Trophoblast cell (in vitro differentiated cells and primary cell): Measurements from ENCODE around the gene TTLL11.
"Not testable (repeated sequence)": the region's sequence is repeated elsewhere in the genome, so short reads cannot be mapped to it uniquely, and the experiment has no call there.

Experiments used
- DNase-seq, 2 donors: peaks; one replicate each; pipeline ENCODE4 v3.0.0-alpha.2; 2016
- H2AFZ ChIP-seq: 2 replicates; pipeline ENCODE4 v1.6.1; 2013; ENCODE audit warnings: low read length, moderate library complexity, mild to moderate bottlenecking; ENCODE audit not compliant: insufficient read depth, poor library complexity
- H2AK5ac ChIP-seq: 2 replicates; pipeline ENCODE4 v1.6.1; 2013; ENCODE audit warnings: mild to moderate bottlenecking, low read length
- H2BK120ac ChIP-seq: 2 replicates; pipeline ENCODE4 v1.6.1; 2013; ENCODE audit warnings: low read length, mild to moderate bottlenecking, moderate library complexity; ENCODE audit not compliant: insufficient read depth, poor library complexity
- H2BK12ac ChIP-seq: 2 replicates; pipeline ENCODE4 v1.6.1; 2013; ENCODE audit warnings: mild to moderate bottlenecking, low read length, moderate library complexity
- H2BK5ac ChIP-seq: 2 replicates; pipeline ENCODE4 v1.6.1; 2013; ENCODE audit warnings: low read length, low read depth, moderate library complexity, mild to moderate bottlenecking; ENCODE audit not compliant: poor library complexity
- H3K14ac ChIP-seq: 2 replicates; pipeline ENCODE4 v1.6.1; 2013; ENCODE audit warnings: mild to moderate bottlenecking, low read length
- H3K18ac ChIP-seq: 2 replicates; pipeline ENCODE4 v1.6.1; 2013; ENCODE audit warnings: mild to moderate bottlenecking, low read length
- H3K23ac ChIP-seq: 2 replicates; pipeline ENCODE4 v1.6.1; 2013; ENCODE audit warnings: low read length
- H3K27ac ChIP-seq: 2 replicates; pipeline ENCODE4 v1.5.1; 2013; ENCODE audit warnings: low read depth, mild to moderate bottlenecking, inconsistent platforms, low read length, moderate library complexity
- H3K27me3 ChIP-seq: 2 replicates; pipeline ENCODE4 v1.6.1; 2013; ENCODE audit warnings: inconsistent platforms, mild to moderate bottlenecking, low read length, moderate library complexity; ENCODE audit not compliant: insufficient read depth
- H3K36me3 ChIP-seq, 2 experiments: 1 replicate in 1 of 2; 2 replicates in 1 of 2; pipeline ENCODE4 v1.6.1; 2013; ENCODE audit warnings: low read length in 2 of 2, mild to moderate bottlenecking in 2 of 2, moderate library complexity in 1 of 2; ENCODE audit not compliant: insufficient read depth in 2 of 2, control insufficient read depth in 1 of 2
- H3K4ac ChIP-seq: 2 replicates; pipeline ENCODE4 v1.6.1; 2013; ENCODE audit warnings: low read depth, mild to moderate bottlenecking, low read length, moderate library complexity
- H3K4me1 ChIP-seq, 2 experiments: 1 replicate in 1 of 2; 2 replicates in 1 of 2; pipeline ENCODE4 v1.6.1; 2013; ENCODE audit warnings: low read length in 2 of 2, mild to moderate bottlenecking in 2 of 2, moderate library complexity in 1 of 2; ENCODE audit not compliant: insufficient read depth in 2 of 2, control insufficient read depth in 1 of 2
- H3K4me2 ChIP-seq: 2 replicates; pipeline ENCODE4 v1.6.1; 2013; ENCODE audit warnings: inconsistent platforms, mild to moderate bottlenecking, low read length, moderate library complexity
- H3K4me3 ChIP-seq: 2 replicates; pipeline ENCODE4 v1.5.1; 2013; ENCODE audit warnings: mild to moderate bottlenecking, low read depth, low read length, inconsistent platforms
- H3K79me1 ChIP-seq: one replicate; pipeline ENCODE4 v1.6.1; 2013; ENCODE audit warnings: low read length
- H3K79me2 ChIP-seq: 2 replicates; pipeline ENCODE4 v1.6.1; 2013; ENCODE audit warnings: low read length, mild to moderate bottlenecking; ENCODE audit not compliant: control insufficient read depth, insufficient read depth, poor library complexity
- H3K9ac ChIP-seq: 2 replicates; pipeline ENCODE4 v1.6.1; 2013; ENCODE audit warnings: mild to moderate bottlenecking, low read length
- H3K9me3 ChIP-seq: 2 replicates; pipeline ENCODE4 v1.6.1; 2013; ENCODE audit warnings: low read depth, mild to moderate bottlenecking, control low read depth, inconsistent platforms, low read length; ENCODE audit not compliant: insufficient read depth
- H4K12ac ChIP-seq: 2 replicates; pipeline ENCODE4 v1.6.1; 2013; ENCODE audit warnings: low read depth, mild to moderate bottlenecking, low read length, moderate library complexity
- H4K8ac ChIP-seq: 2 replicates; pipeline ENCODE4 v1.6.1; 2013; ENCODE audit warnings: low read depth, mild to moderate bottlenecking, low read length, moderate library complexity
- H4K91ac ChIP-seq: one replicate; pipeline ENCODE4 v1.6.1; 2013; ENCODE audit warnings: low read depth, mild to moderate bottlenecking, low read length, moderate library complexity
- WGBS: extraction: QIAGEN DNeasy Blood & Tissue Kit; methylation state at CpG from one replicate; pipeline ENCODE4 v1.1.7; 2013; ENCODE audit warnings: missing lambda C conversion rate; ENCODE audit not compliant: insufficient read length, insufficient coverage; ENCODE audit errors: extremely low coverage; 5-methylcytosine and 5-hydroxymethylcytosine counted together

TTLL11 gene

DNA sequence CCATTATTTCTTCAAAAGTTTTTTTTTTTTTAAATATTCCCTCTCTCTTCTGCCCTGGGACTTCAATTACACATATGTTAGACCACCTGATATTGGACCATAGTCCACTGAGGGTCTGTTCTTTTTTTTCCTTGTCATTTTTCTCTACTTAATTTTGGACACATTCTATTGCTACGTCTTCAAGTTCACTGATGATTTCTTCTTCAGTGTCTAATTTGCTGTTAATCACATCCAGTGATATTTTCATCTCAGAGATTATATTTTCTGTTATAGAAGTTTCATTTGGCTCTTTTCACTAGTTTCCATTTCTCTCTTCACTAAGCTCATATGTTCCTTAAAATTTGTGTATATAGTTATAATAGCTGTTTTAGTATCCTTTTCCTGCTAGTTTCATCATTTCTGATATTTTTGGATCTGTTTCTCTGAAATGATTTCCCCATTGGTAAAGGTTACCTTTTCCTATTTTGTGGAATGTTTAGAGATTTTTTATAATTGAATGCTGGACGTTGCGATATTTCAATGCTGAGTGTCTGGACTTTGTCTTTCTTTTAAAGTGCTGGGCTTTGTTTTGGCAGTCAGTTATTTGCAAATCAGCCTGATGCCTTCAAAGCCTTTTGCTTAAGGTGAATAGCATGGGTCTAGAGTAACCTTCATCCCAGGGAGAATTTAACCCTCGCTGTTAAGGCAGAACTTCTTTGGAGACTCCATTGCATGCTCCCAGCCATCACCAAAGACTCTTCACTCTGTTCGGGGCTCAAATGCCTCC, 111.8 kb downstream of the TTLL11 start:
- no peak overlapping the region for H3K4ac ChIP-seq
- H3K4me2 ChIP-seq, result no peak overlapping the region
- no peak overlapping the region for H3K9ac ChIP-seq
- H2BK120ac ChIP-seq, result no peak overlapping the region
- no peaks in the 10 kb centered on the region for H3K4me1 ChIP-seq
- no peaks in the 10 kb centered on the region for H3K27me3 ChIP-seq
- H3K36me3 ChIP-seq, result no peaks in the 10 kb centered on the region
- no peak overlapping the region for H4K8ac ChIP-seq
- no peak overlapping the region for H3K4me3 ChIP-seq
- no peak overlapping the region for H3K18ac ChIP-seq
- H4K12ac ChIP-seq, result no peak overlapping the region
- H3K23ac ChIP-seq, result no peak overlapping the region
- no peak overlapping the region for H3K14ac ChIP-seq
- no peak overlapping the region for H2AK5ac ChIP-seq
- no CpG with 5 or more reads among the region's 5 CpGs for WGBS
- no peaks in the 10 kb centered on the region for H3K79me1 ChIP-seq
- H3K9me3 ChIP-seq, result no peaks in the 10 kb centered on the region
- no peak overlapping the region for H2BK5ac ChIP-seq
- H3K27ac ChIP-seq, result no peak overlapping the region
- DNase-seq, result no peak
- no peaks in the 10 kb centered on the region for H3K79me2 ChIP-seq
- H2AFZ ChIP-seq, result no peak overlapping the region
- no peak overlapping the region for H4K91ac ChIP-seq
- no peak overlapping the region for H2BK12ac ChIP-seq

DNA sequence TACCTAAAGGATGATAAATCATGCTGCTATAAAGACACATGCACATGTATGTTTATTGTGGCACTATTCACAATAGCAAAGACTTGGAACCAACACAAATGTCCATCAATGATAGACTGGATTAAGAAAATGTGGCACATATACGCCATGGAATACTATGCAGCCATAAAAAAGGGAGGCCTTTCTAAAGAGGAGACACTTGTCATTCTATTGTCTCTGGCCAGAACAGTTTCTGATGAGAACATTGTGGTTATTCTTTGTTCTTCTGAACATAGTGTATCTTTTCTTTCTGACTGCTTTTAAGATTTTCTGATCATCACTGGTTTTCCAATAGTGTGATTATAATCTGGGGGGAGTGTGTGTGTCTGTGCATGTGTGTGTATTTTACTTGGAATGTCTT, 112.4 kb downstream of the TTLL11 start:
- H4K12ac ChIP-seq, H3K4ac ChIP-seq, H3K36me3 ChIP-seq, H3K4me1 ChIP-seq, H3K4me2 ChIP-seq, H3K9ac ChIP-seq, H3K79me1 ChIP-seq, H3K9me3 ChIP-seq, DNase-seq, H2AK5ac ChIP-seq, H3K14ac ChIP-seq, H2BK5ac ChIP-seq, H3K27ac ChIP-seq, H4K8ac ChIP-seq, H2AFZ ChIP-seq, H3K27me3 ChIP-seq, H2BK120ac ChIP-seq, H3K23ac ChIP-seq, H3K4me3 ChIP-seq, H3K79me2 ChIP-seq, H4K91ac ChIP-seq, H2BK12ac ChIP-seq, H3K18ac ChIP-seq: not testable (repeated sequence)
- WGBS, result no CpG with 5 or more reads among the region's 1 CpG

DNA sequence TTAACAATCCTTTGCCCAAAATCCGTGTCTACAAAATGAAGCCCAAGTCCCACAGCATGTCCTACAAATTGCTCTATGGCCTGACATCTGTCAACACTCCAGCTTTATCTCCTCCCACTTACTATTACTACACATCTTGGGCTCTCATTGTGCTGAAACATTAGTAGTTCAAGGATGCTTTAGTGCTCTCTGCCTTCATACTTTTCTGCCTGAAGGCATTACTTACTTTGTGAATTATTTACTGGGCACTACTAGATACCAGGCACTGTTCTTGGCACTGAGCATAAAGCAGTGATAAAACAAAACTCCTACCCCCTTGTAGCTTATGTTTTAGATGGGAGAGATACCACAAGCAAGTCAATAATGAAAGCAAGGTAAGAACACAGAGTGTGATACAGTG, 113.4 kb downstream of the TTLL11 start:
- no peak overlapping the region for H2AFZ ChIP-seq
- H3K18ac ChIP-seq, result no peak overlapping the region
- H3K27me3 ChIP-seq, result no peaks in the 10 kb centered on the region
- H2BK120ac ChIP-seq, result no peak overlapping the region
- H4K8ac ChIP-seq, result no peak overlapping the region
- H3K79me1 ChIP-seq, result no peaks in the 10 kb centered on the region
- H3K4me2 ChIP-seq, result no peak overlapping the region
- no peak overlapping the region for H3K4me3 ChIP-seq
- H3K14ac ChIP-seq, result no peak overlapping the region
- no peaks in the 10 kb centered on the region for H3K79me2 ChIP-seq
- H4K91ac ChIP-seq, result no peak overlapping the region
- no peak overlapping the region for H2BK5ac ChIP-seq
- H3K23ac ChIP-seq, result no peak overlapping the region
- no peak overlapping the region for H2AK5ac ChIP-seq
- no peak overlapping the region for H3K9ac ChIP-seq
- no peak overlapping the region for H4K12ac ChIP-seq
- no peak overlapping the region for H3K4ac ChIP-seq
- H3K27ac ChIP-seq, result no peak overlapping the region
- no peak overlapping the region for H2BK12ac ChIP-seq
- no peak for DNase-seq
- no peaks in the 10 kb centered on the region for H3K9me3 ChIP-seq
- WGBS, result no CpG with 5 or more reads among the region's 1 CpG
- H3K36me3 ChIP-seq, result no peaks in the 10 kb centered on the region
- H3K4me1 ChIP-seq, result no peaks in the 10 kb centered on the region

- Histone ChIP-seq H3K23ac (no peak overlapping the region), H2AFZ (no peak overlapping the region), H2BK12ac (no peak overlapping the region), H4K8ac (no peak overlapping the region), H2AK5ac (no peak overlapping the region), H4K12ac (no peak overlapping the region), H3K4ac (no peak overlapping the region), H3K4me2 (no peak overlapping the region), H3K36me3 (no peaks in the 10 kb centered on the region), H3K27me3 (no peaks in the 10 kb centered on the region), H3K79me1 (no peaks in the 10 kb centered on the region), H2BK5ac (no peak overlapping the region), H3K9ac (no peak overlapping the region), H3K4me1 (peaks cover 0 to 6% of the 10 kb centered on the region in 2 experiments), H3K27ac (no peak overlapping the region), H3K18ac (no peak overlapping the region), H4K91ac (no peak overlapping the region), H2BK120ac (no peak overlapping the region), H3K79me2 (no peaks in the 10 kb centered on the region), H3K9me3 (no peaks in the 10 kb centered on the region), H3K14ac (no peak overlapping the region), H3K4me3 (no peak overlapping the region)
- no CpG with 5 or more reads among the region's 1 CpG for WGBS
- no peak for DNase-seq
Measured at GRCh38 chr9:121976751-121977150, 116.4 kb downstream of the TTLL11 start.
